ENCODE results near the gene PNLIPRP3. TPM values are rescaled to one million over a fixed set of nuclear protein-coding genes. Genes with fewer than 3 reads are reported as not detected.

PNLIPRP3 gene
- total and polyA plus RNA-seq, 2 of the 8 experiments (the other 6 are each of a cell fraction or from before 2014, with no cell fraction given) = not detected

- no peak for TF ChIP-seq CHD7 (IDR thresholded peaks at IDR 0.05; ENCODE audit: insufficient replicate concordance, low read length)
- TF ChIP-seq RNF2 (IDR thresholded peaks at IDR 0.05; ENCODE audit: borderline replicate concordance, low read depth, low read length, missing control alignments, poor library complexity, severe bottlenecking) = no peak
- no peak for TF ChIP-seq CBX8 (IDR thresholded peaks at IDR 0.05; ENCODE audit: borderline replicate concordance, low read depth, low read length)
These were observed 9.8 kb upstream of the PNLIPRP3 start (continued) for GRCh38 chr10:116417821-116418220.
